Dendritic cell treated with granulocyte-macrophage colony-stimulating factor and Interleukin-4, amounts not matched to agents 40 ng/mL and 50 ng/mL, for 4 days (primary cell): Measurements from ENCODE around the gene LIN54.
"Not testable (repeated sequence)": the region's sequence is repeated elsewhere in the genome, so short reads cannot be mapped to it uniquely, and the experiment has no call there.

ENCODE experiments used
- H3K27ac Mint-ChIP-seq: one replicate; pipeline ENCODE4 v1.8.0; 2022; ENCODE audit warnings: mild to moderate bottlenecking, mixed read lengths
- H3K27me3 Mint-ChIP-seq: one replicate; pipeline ENCODE4 v1.8.0; 2022; ENCODE audit warnings: mild to moderate bottlenecking, mixed read lengths
- H3K36me3 Mint-ChIP-seq: one replicate; pipeline ENCODE4 v1.8.0; 2022; ENCODE audit warnings: low read depth, mixed read lengths
- H3K4me1 Mint-ChIP-seq: one replicate; pipeline ENCODE4 v1.8.0; 2022; ENCODE audit warnings: low read depth, mixed read lengths
- H3K4me3 Mint-ChIP-seq: one replicate; pipeline ENCODE4 v1.8.0; 2022; ENCODE audit warnings: mild to moderate bottlenecking, moderate library complexity, mixed read lengths
- H3K9me3 Mint-ChIP-seq: one replicate; pipeline ENCODE4 v1.8.0; 2022; ENCODE audit warnings: mixed read lengths
- intact Hi-C: fragments of 100-400 bp; cut with micrococcal nuclease; formaldehyde crosslinking; loops from one replicate; pipeline ENCODE4 v1.15.0; 2022

The LIN54 gene

DNA sequence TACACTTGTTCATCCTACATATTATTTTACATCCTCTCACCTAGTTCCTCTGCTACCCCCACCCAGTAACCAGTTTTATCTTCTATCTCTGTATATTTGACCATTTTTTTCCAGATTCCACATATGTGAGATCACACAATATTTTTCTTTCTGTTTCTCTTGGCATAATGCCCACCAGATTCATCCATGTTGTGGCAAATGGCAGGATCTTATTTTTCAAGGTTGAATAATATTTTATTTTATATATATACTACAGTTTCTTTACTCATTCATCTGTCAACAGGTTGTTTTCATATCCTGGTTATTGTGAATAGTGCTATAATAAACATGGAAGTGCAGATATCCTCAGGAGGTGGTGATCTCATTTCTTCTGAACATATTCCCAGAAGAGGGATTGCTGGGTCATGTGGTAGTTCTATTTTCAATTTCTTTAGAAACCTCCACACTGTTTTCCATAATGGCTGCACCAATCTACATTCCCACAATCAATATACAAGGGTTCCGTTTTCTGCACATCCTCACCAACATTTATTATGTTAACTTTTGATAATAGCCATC, 61.9 kb downstream of the LIN54 start:
- no peaks in the 10 kb centered on the region for H3K27me3 Mint-ChIP-seq
- H3K36me3 Mint-ChIP-seq, result peaks cover 8% of the 10 kb centered on the region
- no peaks in the 10 kb centered on the region for H3K4me1 Mint-ChIP-seq
- no peak overlapping the region for H3K4me3 Mint-ChIP-seq
- no peak overlapping the region for H3K27ac Mint-ChIP-seq
- intact Hi-C loops, result no loop called here
- no peaks in the 10 kb centered on the region for H3K9me3 Mint-ChIP-seq

GRCh38 chr4:82947498-82947897, 63.1 kb downstream of the LIN54 start:
- H3K27ac Mint-ChIP-seq, result no peak overlapping the region
- H3K4me1 Mint-ChIP-seq, result no peaks in the 10 kb centered on the region
- no peak overlapping the region for H3K4me3 Mint-ChIP-seq
- H3K9me3 Mint-ChIP-seq, result no peaks in the 10 kb centered on the region
- peaks cover 18% of the 10 kb centered on the region for H3K36me3 Mint-ChIP-seq
- intact Hi-C loops, result no loop called here
- no peaks in the 10 kb centered on the region for H3K27me3 Mint-ChIP-seq

- Mint-ChIP-seq H3K27ac (no peak overlapping the region), H3K9me3 (no peaks in the 10 kb centered on the region), H3K36me3 (peaks cover 70% of the 10 kb centered on the region), H3K4me3 (no peak overlapping the region), H3K27me3 (no peaks in the 10 kb centered on the region), H3K4me1 (no peaks in the 10 kb centered on the region)
- intact Hi-C loops, result no loop called here
Measured at GRCh38 chr4:82939414-82939813, 71.2 kb downstream of the LIN54 start.

DNA sequence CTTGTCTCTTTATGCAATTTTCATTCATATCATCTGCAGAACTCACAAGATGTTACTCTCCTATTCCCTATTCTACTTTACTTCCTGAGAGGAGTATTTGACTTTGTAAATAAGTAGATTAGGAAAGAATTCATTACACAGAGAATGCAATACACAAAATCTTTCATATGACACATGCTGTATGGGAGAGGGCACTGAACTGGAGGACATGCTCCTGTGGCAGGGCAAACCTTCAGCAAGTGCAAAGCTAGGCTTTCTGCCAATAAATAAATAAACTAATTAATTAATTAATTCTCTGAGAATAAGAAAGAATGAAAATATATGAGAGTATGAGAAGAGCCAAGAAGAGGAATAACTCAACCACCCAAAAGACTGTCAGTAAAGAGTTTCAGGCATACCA, 76.2 kb downstream of the LIN54 start:
- H3K27me3 Mint-ChIP-seq, result no peaks in the 10 kb centered on the region
- no peaks in the 10 kb centered on the region for H3K4me1 Mint-ChIP-seq
- intact Hi-C loops, result no loop called here
- H3K27ac Mint-ChIP-seq, result no peak overlapping the region
- no peak overlapping the region for H3K4me3 Mint-ChIP-seq
- H3K36me3 Mint-ChIP-seq, result peaks cover 59% of the 10 kb centered on the region
- no peaks in the 10 kb centered on the region for H3K9me3 Mint-ChIP-seq

DNA sequence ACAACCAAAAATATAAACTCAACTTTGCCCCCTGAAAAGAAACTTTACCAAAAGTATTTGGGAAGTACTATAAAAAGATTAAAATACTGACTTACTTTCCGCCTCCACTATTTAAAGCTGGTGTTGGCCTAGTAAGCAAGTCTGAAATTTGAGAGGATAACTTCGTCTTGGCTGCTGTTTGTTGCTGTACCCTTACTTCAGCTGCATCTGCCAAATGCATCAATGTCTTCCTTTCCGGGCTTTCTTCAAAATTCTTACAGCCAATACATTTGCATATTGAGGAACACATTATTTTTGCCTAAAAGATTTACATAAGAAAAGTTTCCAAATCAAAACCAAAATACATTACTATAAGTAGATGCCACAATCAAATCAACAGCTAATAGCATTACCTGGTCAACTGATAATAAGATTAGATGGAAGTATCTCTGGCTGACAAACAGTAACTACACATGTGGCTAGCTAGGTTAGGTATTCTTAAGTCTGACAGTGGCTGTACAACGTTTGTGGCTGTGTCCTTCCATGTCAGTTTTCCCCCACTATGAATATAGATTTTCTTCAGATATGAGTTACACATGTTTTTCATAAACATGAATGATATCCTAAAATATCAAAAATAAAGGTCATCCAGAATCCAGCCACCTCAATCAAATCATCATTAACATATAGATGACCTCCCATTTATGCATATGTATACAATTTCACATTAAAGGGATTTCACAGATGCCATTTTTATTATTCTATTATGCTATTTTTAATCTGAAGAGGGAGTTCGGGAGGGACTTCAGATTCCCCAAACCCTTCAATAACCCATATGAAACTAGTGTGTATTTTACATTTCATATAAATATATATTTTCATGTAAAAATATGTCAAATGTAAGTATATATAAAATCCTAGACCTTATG, 79.5 kb downstream of the LIN54 start:
- H3K4me3 Mint-ChIP-seq, result no peak overlapping the region
- no peaks in the 10 kb centered on the region for H3K27me3 Mint-ChIP-seq
- intact Hi-C loops, result no loop called here
- H3K36me3 Mint-ChIP-seq, result peaks cover 46% of the 10 kb centered on the region
- no peaks in the 10 kb centered on the region for H3K9me3 Mint-ChIP-seq
- H3K27ac Mint-ChIP-seq, result no peak overlapping the region
- H3K4me1 Mint-ChIP-seq, result no peaks in the 10 kb centered on the region

GRCh38 chr4:82921795-82922194, 88.8 kb downstream of the LIN54 start:
- Mint-ChIP-seq H3K36me3 (peaks cover 27% of the 10 kb centered on the region), H3K27ac (no peak overlapping the region), H3K4me3 (no peak overlapping the region), H3K4me1 (no peaks in the 10 kb centered on the region), H3K9me3 (no peaks in the 10 kb centered on the region), H3K27me3 (no peaks in the 10 kb centered on the region)
- intact Hi-C loops, result no loop called here

GRCh38 chr4:82919386-82919785, 91.2 kb downstream of the LIN54 start:
- Mint-ChIP-seq H3K36me3 (peaks cover 22% of the 10 kb centered on the region), H3K4me1 (no peaks in the 10 kb centered on the region), H3K4me3 (no peak overlapping the region), H3K9me3 (no peaks in the 10 kb centered on the region), H3K27me3 (no peaks in the 10 kb centered on the region), H3K27ac (no peak overlapping the region)
- intact Hi-C loops, result no loop called here

DNA sequence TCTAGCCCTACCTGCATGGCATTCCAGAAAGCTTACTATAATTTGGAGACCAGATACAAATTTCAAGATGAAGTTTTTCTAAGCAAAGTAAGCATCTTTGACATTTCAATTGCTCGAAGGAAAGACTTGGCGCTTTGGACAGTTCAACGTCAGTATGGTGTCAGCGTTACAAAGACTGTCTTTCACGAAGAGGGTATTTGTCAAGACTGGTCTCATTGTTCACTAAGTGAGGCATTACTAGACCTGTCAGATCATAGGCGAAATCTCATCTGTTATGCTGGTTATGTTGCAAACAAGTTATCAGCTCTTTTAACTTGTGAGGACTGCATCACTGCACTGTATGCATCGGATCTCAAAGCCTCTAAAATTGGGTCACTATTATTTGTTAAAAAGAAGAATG, 92.5 kb downstream of the LIN54 start:
- Mint-ChIP-seq H3K27me3 (no peaks in the 10 kb centered on the region), H3K27ac (no peak overlapping the region), H3K9me3 (no peaks in the 10 kb centered on the region), H3K36me3 (peaks cover 25% of the 10 kb centered on the region), H3K4me3 (no peak overlapping the region), H3K4me1 (no peaks in the 10 kb centered on the region)
- intact Hi-C loops, result no loop called here

GRCh38 chr4:82913968-82914367, 96.7 kb downstream of the LIN54 start:
- H3K4me3 Mint-ChIP-seq, H3K27me3 Mint-ChIP-seq, intact Hi-C loops, H3K4me1 Mint-ChIP-seq, H3K9me3 Mint-ChIP-seq, H3K27ac Mint-ChIP-seq: not testable (repeated sequence)
- peaks cover 28% of the 10 kb centered on the region for H3K36me3 Mint-ChIP-seq

GRCh38 chr4:82913305-82913704, 97.3 kb downstream of the LIN54 start:
- Mint-ChIP-seq H3K4me1 (no peaks in the 10 kb centered on the region), H3K36me3 (peaks cover 28% of the 10 kb centered on the region), H3K27me3 (no peaks in the 10 kb centered on the region), H3K9me3 (no peaks in the 10 kb centered on the region), H3K4me3 (no peak overlapping the region), H3K27ac (no peak overlapping the region)
- intact Hi-C loops, result no loop called here

DNA sequence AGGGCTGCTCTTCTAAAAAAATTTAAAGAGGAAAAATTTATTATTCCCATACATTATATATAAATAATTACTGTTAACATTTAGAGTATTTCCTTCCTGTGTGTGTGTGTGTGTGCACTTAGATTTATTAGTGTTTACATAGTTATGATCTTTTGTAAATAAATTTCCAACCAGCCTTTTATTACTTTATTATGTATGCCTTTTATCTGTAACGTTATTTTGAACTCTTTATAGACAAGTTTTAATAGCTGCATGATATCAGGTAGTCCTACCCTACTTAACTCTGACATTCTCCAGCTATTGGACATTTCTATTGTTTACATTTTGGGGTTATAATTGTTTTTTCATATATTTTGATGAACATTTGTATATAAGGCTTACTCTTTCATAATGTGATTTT, 101.3 kb downstream of the LIN54 start:
- Mint-ChIP-seq H3K27ac (no peak overlapping the region), H3K4me1 (peaks cover 6% of the 10 kb centered on the region), H3K4me3 (no peak overlapping the region), H3K36me3 (peaks cover 16% of the 10 kb centered on the region), H3K27me3 (no peaks in the 10 kb centered on the region), H3K9me3 (no peaks in the 10 kb centered on the region)
- intact Hi-C loops, result no loop called here

DNA sequence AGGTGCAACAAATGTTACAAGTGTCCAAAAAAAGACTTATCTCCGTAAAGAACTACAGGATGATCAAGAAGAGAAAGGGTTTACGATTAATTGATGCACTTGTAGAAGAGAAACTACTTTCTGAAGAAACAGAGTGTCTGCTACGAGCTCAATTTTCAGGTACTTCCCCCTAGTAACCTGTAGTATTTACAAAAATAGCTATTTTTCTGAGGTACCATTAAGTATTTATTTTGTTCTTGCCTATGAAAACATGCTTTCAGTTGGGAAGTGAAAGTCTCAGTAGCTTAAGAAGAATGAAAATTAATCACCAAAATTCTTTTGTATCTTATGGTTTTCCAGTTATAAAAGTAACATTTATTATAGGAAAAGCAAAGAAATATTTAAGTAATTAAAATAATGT, 104.2 kb downstream of the LIN54 start:
- H3K4me1 Mint-ChIP-seq, result peaks cover 6% of the 10 kb centered on the region
- no peaks in the 10 kb centered on the region for H3K27me3 Mint-ChIP-seq
- H3K36me3 Mint-ChIP-seq, result peaks cover 9% of the 10 kb centered on the region
- intact Hi-C loops, result no loop called here
- no peak overlapping the region for H3K27ac Mint-ChIP-seq
- H3K9me3 Mint-ChIP-seq, result no peaks in the 10 kb centered on the region
- no peak overlapping the region for H3K4me3 Mint-ChIP-seq

DNA sequence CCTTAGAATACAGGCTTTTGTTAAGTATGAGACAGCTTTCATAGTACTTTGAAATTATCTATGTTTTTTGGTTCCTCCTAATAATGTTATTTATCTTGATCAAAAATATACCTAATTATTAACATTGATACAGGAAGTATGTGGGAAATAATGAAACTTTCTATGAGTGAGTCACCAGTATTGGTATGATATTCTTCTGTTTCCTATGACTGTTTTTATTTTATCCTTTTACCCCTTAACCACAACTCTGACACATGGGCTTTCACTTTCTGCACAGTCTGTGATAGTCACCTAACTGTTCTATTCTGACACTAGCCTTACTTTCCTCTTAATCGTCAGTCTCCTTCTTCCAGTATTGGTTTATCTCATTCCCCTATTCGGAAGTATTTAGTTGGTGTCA, 105.4 kb downstream of the LIN54 start:
- H3K9me3 Mint-ChIP-seq, result no peaks in the 10 kb centered on the region
- intact Hi-C loops, result no loop called here
- peaks cover 6% of the 10 kb centered on the region for H3K4me1 Mint-ChIP-seq
- H3K27me3 Mint-ChIP-seq, result no peaks in the 10 kb centered on the region
- H3K4me3 Mint-ChIP-seq, result no peak overlapping the region
- no peaks in the 10 kb centered on the region for H3K36me3 Mint-ChIP-seq
- H3K27ac Mint-ChIP-seq, result no peak overlapping the region

DNA sequence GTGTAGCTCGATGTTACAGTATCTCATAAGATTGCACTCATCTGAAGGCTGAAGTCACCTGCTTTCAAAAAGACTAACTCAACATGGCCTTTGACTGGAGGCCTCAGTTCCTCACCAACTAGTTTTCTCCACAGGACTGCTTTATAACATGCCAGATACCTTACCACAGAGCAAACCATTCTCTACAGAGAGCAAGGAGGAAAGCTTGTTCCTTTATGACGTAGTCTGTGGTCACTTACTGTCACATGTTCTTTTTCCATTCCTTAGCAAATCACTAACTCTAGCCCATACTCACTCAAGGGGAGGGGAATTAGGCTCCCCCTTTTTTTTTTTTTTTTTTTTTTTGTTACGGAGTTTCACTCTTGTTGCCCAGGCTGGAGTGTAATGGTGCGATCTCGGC, 106.9 kb downstream of the LIN54 start:
- peaks cover 6% of the 10 kb centered on the region for H3K4me1 Mint-ChIP-seq
- H3K4me3 Mint-ChIP-seq, result no peak overlapping the region
- H3K27me3 Mint-ChIP-seq, result no peaks in the 10 kb centered on the region
- intact Hi-C loops, result loop anchor here (5.0 kb wide), 2 partner anchors 379 to 554 kb away; partner anchors contain the start of genes COQ2, HELQ and MRPS18C
- no peaks in the 10 kb centered on the region for H3K9me3 Mint-ChIP-seq
- H3K36me3 Mint-ChIP-seq, result no peaks in the 10 kb centered on the region
- H3K27ac Mint-ChIP-seq, result no peak overlapping the region
